Measurements from ENCODE around the gene APOBEC3B.

The APOBEC3B gene

DNA sequence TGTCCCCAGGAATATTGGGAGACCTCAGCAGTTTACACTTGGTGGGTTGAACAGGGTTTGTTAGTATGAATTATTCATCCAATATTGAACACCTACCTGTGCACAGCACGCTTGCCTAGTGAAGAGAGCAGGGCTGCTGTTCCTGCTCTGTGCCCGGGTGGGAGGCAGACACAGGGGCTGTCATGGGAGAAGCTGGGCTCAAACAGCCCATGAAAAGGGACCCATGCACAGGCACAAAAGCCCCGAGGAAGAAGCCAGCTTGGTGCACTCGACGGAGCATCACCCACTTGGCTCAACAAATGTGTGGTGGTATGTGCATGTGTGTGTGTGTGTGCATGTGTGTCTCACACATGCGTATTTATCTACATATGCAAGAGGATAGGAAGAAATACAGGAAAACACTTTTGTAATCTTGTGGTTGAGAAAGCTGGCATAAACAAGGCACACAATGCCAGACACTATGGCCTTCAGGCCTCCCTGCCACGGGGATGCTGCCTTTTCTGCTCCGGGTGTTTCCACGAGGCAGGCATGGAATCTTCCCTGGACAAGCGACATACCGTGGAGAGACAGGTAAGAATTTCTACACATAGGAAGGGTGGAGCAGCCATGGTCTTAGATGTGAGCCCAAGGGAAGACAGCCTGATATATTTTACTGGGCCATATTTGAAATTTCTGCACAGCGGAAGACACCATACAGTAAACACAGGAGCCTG, 29.7 kb upstream of the APOBEC3B start:
- no peak for TF ChIP-seq CTCF (IDR thresholded peaks at IDR 0.05; ENCODE audit: extremely low read depth, missing control alignments)
- DNase-seq (ENCODE audit: low spot score): no peak

DNA sequence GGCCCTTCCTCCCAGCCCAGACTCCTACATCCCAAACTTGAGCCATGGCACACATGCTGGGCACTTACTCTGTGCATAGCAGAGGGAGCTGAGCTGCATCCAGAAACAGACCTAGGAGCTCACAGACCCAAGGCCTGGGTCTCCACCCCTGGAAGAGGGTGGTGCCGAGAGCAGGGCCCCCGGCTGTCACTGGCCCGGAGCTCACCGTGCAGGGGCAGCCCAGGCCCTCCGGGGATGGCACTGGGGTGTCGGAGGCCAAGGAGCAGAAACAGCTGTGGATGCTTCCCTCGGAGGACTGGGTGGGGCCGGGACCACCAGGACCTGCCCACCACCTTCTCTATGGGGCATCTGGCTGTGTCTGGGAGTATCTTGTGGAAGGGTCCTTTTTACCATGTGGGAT, 29.1 kb upstream of the APOBEC3B start:
- no peak for DNase-seq (ENCODE audit: low spot score)

GRCh38 chr22:38953577-38954413, 28.4 kb upstream of the APOBEC3B start:
- no peak for TF ChIP-seq CTCF (IDR thresholded peaks at IDR 0.05; ENCODE audit: extremely low read depth, missing control alignments)
- DNase-seq (ENCODE audit: low spot score): peak; percentile 91

More for the DNA sequence above, 29.1 kb upstream of the APOBEC3B start:
- TF ChIP-seq CTCF (IDR thresholded peaks at IDR 0.05; ENCODE audit: extremely low read depth, missing control alignments): no peak

DNA sequence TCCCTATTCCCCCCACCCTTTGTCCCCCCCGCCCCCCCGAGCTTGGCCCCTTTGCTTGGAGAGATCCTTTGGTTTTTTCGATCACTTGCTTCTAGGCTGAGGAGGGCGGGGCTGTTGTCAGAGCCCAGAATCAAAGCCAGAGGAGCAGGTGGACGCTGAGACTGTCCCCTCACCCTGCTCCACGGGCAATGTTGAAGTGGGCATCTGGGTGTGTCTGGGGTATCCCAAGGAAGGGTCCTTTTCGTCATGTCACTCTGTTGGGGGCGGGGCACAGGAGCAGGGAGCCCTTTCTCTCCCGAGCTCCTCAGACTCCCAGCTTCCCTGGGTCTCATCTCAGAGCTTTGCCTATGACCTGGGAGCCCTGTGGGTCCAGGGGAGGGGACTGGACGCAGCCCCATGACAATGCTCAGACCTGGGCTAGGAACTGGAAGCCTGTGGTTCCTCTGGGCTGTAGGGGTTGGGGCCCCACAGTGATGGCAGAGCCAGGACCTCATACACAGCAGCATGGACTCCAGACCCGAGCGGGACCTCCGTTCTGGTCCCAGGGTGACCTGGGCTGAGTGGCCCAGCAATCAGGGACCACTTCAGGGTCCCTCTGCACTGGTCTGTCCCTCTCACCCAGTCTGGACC, 27.6 kb upstream of the APOBEC3B start:
- DNase-seq (ENCODE audit: low spot score): no peak
- TF ChIP-seq CTCF (IDR thresholded peaks at IDR 0.05; ENCODE audit: extremely low read depth, missing control alignments): no peak

DNA sequence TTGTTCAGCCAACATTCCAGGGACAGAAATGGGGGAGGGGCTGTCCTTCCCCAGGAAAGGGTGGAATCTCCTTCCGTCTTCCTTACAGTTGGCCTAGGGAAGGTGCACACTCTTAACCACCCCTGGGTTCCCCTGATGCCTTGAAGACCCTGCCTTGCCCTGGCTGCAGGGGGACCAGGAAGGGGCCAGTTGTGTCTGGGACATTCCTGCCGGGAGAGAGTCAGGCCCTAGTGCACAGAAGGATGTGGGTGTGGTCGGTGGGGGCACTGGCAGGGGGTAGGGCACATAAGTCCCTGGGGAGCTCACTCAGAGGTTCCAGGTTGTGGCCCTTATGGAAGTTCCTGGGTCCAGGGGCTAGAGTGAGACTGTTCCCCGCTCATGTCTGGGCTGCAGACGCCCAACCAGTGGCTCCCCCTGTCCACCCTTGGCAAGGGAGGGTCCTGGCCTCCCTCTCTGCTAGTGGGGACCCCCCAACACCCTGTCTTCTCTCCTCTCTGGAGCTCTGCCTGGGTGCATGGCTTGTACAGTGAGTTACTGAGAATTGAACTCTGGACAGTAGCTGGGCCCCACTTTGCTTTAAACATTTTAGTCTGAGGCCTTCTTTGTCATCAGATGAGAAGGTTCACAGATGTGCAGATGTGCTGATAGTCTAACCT, 26.8 kb upstream of the APOBEC3B start:
- no peak for DNase-seq (ENCODE audit: low spot score)
- TF ChIP-seq CTCF (IDR thresholded peaks at IDR 0.05; ENCODE audit: extremely low read depth, missing control alignments): no peak

- no peak for DNase-seq (ENCODE audit: low spot score)
- no peak for TF ChIP-seq CTCF (IDR thresholded peaks at IDR 0.05; ENCODE audit: extremely low read depth, missing control alignments)
Measured at GRCh38 chr22:38955926-38956325, 26.2 kb upstream of the APOBEC3B start.

All from GM20000 (cell line).